Esophagus muscularis mucosa (tissue), 4 donors: ENCODE data around the gene TMEM140. TPM values are rescaled to one million over a fixed set of nuclear protein-coding genes. Genes with fewer than 3 reads are reported as not detected.

Experiments
- DNase-seq: peaks from one replicate; pipeline ENCODE4 v3.0.0-alpha.2; 2017; ENCODE audit errors: extremely low spot score
- H3K27ac ChIP-seq, 4 donors: fragments of 200-600 bp; sonication (generic); replicated peaks in 1 of 4; 1 replicate in 3 of 4; 2 replicates in 1 of 4; pipeline ENCODE4 v1.5.1; 2016 to 2019; ENCODE audit warnings: mild to moderate bottlenecking in 1 of 4
- H3K27me3 ChIP-seq, 4 donors: fragments of 200-600 bp; sonication (generic); one replicate each; pipeline versions ENCODE4 v1.5.1 to v1.6.0; 2016 to 2019
- H3K36me3 ChIP-seq, 4 donors: fragments of 200-600 bp; sonication (generic); one replicate each; pipeline ENCODE4 v1.5.1; 2016 to 2019
- H3K4me1 ChIP-seq, 4 donors: fragments of 200-600 bp; sonication (generic); one replicate each; pipeline ENCODE4 v1.5.1; 2016 to 2019
- H3K4me3 ChIP-seq, 4 donors: fragments of 200-600 bp; sonication (generic); 1 replicate in 2 of 4; 2 replicates in 2 of 4; pipeline ENCODE4 v1.5.1; 2016 to 2019; ENCODE audit warnings: mild to moderate bottlenecking in 4 of 4, moderate library complexity in 1 of 4
- H3K9me3 ChIP-seq, 4 donors: fragments of 200-600 bp; sonication (generic); 1 replicate in 3 of 4; 2 replicates in 1 of 4; pipeline ENCODE4 v1.5.1; 2016 to 2019
- EP300 ChIP-seq: sonication (generic); formaldehyde crosslinking; IDR thresholded peaks from one replicate; pipeline ENCODE4 v1.6.1; 2017; ENCODE audit warnings: antibody characterized with exemption
- POLR2A ChIP-seq: fragments of 450-650 bp; IDR thresholded peaks from one replicate; pipeline ENCODE4 v1.6.1; 2017; ENCODE audit warnings: antibody characterized with exemption, moderate library complexity, mild to moderate bottlenecking, low read depth
- POLR2AphosphoS5 ChIP-seq, 2 donors: sonication (generic); formaldehyde crosslinking; IDR thresholded peaks; one replicate each; pipeline ENCODE4 v1.6.1; 2017; ENCODE audit warnings: antibody characterized with exemption in 2 of 2
- WGBS: methylation state at CpG from one replicate; pipeline ENCODE4 v1.1.5; 2018; 5-methylcytosine and 5-hydroxymethylcytosine counted together
- intact Hi-C: fragments of 100-400 bp; cut with DNase I; formaldehyde crosslinking; loops from one replicate; pipeline ENCODE4 v1.15.1; 2023
- total RNA-seq, 4 donors: library from RNA; depleted of rRNA; stranded (reverse); fragments of >200 nt; gene quantifications; one replicate each; pipeline versions ENCODE4 v1.1.0 to v1.2.1, GENCODE V29; 2016
- TF ChIP-seq, protein P1 (sequence below), 3 experiments: fragments of 200-600 bp in 2 of 3; fragments of 450-650 bp in 1 of 3; sonication (generic) in 2 of 3; IDR thresholded peaks; one replicate each; pipeline ENCODE4 v1.5.1; 2017 to 2019; ENCODE audit warnings: antibody characterized with exemption in 3 of 3, mild to moderate bottlenecking in 2 of 3, moderate library complexity in 1 of 3

TMEM140 gene
- total RNA-seq, 4 donors from 2014 or later, result 13.0 to 21.2 (median 17.1) TPM

DNA sequence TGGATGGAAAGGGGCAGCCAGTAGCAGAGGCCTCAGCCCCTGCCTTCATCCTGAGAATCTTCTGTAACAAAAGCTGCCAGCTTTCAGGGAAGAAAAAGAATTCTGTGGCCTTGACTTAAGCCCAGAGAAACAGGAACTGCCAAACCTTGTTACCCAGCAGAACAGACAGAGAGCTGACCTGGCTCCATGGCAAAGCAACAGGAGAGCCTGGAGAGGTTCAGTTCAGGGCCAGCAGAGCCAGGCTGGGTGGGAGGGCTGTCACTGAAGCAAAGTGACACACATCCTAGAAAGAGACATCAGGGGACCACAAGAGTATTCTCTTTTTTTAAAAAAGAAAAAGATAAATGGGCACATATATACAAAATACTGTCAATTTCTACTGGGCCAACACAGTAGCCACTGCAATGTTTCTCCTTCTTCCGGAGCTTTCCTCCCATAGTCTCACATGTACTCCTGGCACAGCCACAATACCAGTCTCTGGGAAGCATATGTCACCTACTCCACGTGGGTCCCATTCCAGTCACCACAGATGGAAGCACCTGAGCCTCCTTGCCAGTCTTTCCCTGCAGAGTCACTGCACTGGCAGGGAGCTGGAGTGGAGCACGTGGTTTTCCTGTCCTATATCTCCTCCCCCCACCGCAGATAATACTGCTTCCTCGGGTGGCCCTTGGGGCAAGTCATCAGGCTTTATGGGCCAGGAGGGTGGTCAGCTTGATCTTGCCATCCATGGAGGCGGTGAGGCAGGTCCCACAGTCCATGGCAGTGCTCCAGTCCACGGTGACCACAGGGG is 37.8 kb downstream of the TMEM140 start:
- Histone ChIP-seq H3K27me3 (no peaks in the 10 kb centered on the region), H3K27ac (no peak overlapping the region), H3K4me1 (peaks cover 9 to 14% (median 13%) of the 10 kb centered on the region in 4 donors), H3K4me3 (no peak overlapping the region), H3K9me3 (peaks cover 0 to 25% (median 16%) of the 10 kb centered on the region in 4 donors), H3K36me3 (peaks cover 51 to 94% (median 84%) of the 10 kb centered on the region in 4 donors)
- 80% methylated on average over 6 of the region's 7 CpGs for WGBS
- no peak for TF ChIP-seq EP300
- no peak for TF ChIP-seq POLR2AphosphoS5 (IDR thresholded peaks at IDR 0.05)
- no peak for TF ChIP-seq POLR2A
- TF ChIP-seq, protein P1, sequence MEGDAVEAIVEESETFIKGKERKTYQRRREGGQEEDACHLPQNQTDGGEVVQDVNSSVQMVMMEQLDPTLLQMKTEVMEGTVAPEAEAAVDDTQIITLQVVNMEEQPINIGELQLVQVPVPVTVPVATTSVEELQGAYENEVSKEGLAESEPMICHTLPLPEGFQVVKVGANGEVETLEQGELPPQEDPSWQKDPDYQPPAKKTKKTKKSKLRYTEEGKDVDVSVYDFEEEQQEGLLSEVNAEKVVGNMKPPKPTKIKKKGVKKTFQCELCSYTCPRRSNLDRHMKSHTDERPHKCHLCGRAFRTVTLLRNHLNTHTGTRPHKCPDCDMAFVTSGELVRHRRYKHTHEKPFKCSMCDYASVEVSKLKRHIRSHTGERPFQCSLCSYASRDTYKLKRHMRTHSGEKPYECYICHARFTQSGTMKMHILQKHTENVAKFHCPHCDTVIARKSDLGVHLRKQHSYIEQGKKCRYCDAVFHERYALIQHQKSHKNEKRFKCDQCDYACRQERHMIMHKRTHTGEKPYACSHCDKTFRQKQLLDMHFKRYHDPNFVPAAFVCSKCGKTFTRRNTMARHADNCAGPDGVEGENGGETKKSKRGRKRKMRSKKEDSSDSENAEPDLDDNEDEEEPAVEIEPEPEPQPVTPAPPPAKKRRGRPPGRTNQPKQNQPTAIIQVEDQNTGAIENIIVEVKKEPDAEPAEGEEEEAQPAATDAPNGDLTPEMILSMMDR (IDR thresholded peaks at IDR 0.05), result no peak
- DNase-seq, result no peak
- intact Hi-C loops, result no loop called here

DNA sequence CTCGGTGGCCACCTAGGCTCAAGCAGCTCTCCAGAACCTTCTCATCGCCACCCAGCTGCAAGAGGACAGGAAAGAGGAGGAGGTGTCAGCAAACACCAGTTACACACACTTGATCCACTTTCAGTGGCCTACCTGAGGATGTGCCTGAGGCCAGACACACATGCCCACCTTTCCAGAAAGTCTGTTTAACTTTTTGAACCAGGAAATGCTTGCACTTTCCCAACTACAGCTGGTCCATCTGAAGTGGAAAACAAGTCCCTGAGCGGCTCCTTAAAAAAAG is 38.3 kb downstream of the TMEM140 start:
- H3K4me3 ChIP-seq, result no peak overlapping the region

DNA sequence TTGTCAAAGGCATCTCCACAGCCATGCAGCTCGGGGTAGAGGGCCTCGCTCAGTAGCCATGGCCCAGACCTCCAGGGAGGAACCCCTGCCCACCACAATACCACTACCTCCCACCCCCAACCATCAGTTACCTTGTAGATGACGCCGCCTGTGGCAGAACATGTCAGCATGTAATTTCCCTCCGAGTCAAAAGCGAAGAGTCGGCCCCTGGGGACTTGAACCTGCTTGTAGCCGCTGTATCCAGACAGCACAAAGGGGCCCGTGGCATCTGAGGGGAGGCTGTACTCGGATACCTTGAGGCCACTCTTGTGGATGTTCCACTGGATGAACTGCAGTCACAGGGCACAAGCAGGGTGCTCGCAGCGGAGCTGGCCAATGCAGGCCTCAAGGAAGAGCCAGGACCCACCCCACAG is 39.0 kb downstream of the TMEM140 start:
- Histone ChIP-seq H3K36me3 (peaks cover 48 to 95% (median 80%) of the 10 kb centered on the region in 4 donors), H3K4me3 (no peak overlapping the region), H3K27ac (no peak overlapping the region), H3K9me3 (peaks cover 0 to 13% (median 5%) of the 10 kb centered on the region in 4 donors), H3K27me3 (no peaks in the 10 kb centered on the region), H3K4me1 (peaks cover 9 to 14% (median 13%) of the 10 kb centered on the region in 4 donors)
- no peak for DNase-seq
- TF ChIP-seq POLR2AphosphoS5 (IDR thresholded peaks at IDR 0.05) (no peak), EP300 (no peak), POLR2A (no peak)
- TF ChIP-seq, protein P1 (IDR thresholded peaks at IDR 0.05), result no peak
- intact Hi-C loops, result no loop called here
- 95% methylated on average over 9 of the region's 12 CpGs for WGBS

More for the DNA sequence above, 38.3 kb downstream of the TMEM140 start:
- no peak for DNase-seq
- WGBS, result 97% methylated on average over 3 of the region's 3 CpGs
- intact Hi-C loops, result no loop called here
- no peak overlapping the region for H3K27ac ChIP-seq
- peaks cover 51 to 96% (median 84%) of the 10 kb centered on the region in 4 donors for H3K36me3 ChIP-seq
- no peaks in the 10 kb centered on the region for H3K27me3 ChIP-seq
- TF ChIP-seq, protein P1 (IDR thresholded peaks at IDR 0.05), result no peak
- TF ChIP-seq POLR2A, result no peak
- TF ChIP-seq EP300, result no peak
- no peak for TF ChIP-seq POLR2AphosphoS5 (IDR thresholded peaks at IDR 0.05)
- H3K9me3 ChIP-seq, result peaks cover 0 to 20% (median 12%) of the 10 kb centered on the region in 4 donors
- peaks cover 9 to 14% (median 13%) of the 10 kb centered on the region in 4 donors for H3K4me1 ChIP-seq

DNA sequence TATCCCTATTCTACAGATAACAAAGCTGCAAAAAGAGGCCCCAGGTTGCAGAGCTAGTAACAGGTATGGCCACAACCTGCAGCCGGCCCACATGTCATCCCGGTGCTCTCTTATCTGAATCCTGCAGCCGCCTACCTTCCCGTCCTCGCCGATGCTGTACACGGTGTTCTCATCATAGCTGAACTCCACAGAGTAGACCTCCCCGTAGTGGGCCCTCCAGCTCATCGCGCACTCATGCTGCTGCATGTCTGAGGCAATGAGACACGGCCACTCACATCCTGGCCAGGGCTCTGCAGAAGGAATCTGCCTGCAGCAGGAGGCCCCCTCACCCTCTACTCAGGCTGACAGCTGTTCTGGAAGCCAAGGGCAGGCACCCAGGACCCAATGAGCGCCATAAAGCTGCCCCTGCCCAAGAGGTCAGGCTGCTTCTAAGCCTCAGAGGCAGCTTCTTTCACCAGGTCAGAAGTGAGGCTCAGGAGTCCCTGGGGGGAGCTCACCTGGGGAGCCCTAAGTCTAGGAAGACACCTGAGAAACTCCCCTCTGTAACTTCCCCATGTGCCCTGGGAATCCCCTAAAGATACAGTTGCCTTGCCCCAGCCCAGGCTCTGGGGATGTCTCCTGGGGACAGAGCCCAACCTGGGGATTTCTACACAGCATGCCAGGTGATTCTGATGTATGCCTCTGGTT is 40.6 kb downstream of the TMEM140 start:
- H3K9me3 ChIP-seq, result no peaks in the 10 kb centered on the region
- H3K27ac ChIP-seq, result peak overlapping the region in 1 of 4 donors; percentile 22
- no peaks in the 10 kb centered on the region for H3K27me3 ChIP-seq
- intact Hi-C loops, result no loop called here
- 97% methylated on average over 12 of the region's 12 CpGs for WGBS
- TF ChIP-seq POLR2AphosphoS5 (IDR thresholded peaks at IDR 0.05) (no peak), POLR2A (no peak), EP300 (no peak)
- TF ChIP-seq, protein P1 (IDR thresholded peaks at IDR 0.05), result no peak
- peaks cover 9 to 25% (median 18%) of the 10 kb centered on the region in 4 donors for H3K4me1 ChIP-seq
- peaks cover 43 to 95% (median 79%) of the 10 kb centered on the region in 4 donors for H3K36me3 ChIP-seq
- no peak overlapping the region for H3K4me3 ChIP-seq
- no peak for DNase-seq
